Glutamatergic neuron (in vitro differentiated cells): ENCODE measurements around the gene YRDC. TPM values are rescaled to one million over a fixed set of nuclear protein-coding genes. Genes with fewer than 3 reads are reported as not detected.
"Not testable (repeated sequence)": the region's sequence is repeated elsewhere in the genome, so short reads cannot be mapped to it uniquely, and the experiment has no call there.

Source experiments
- DNase-seq: peaks from one replicate; pipeline ENCODE4 v3.0.0; 2022
- H3K27ac Mint-ChIP-seq: one replicate; pipeline ENCODE4 v1.8.0; 2020; ENCODE audit warnings: mild to moderate bottlenecking, mixed read lengths, inconsistent platforms; ENCODE audit not compliant: unreplicated experiment
- H3K27me3 Mint-ChIP-seq: one replicate; pipeline ENCODE4 v1.8.0; 2020; ENCODE audit warnings: mild to moderate bottlenecking, moderate library complexity, mixed read lengths, inconsistent platforms; ENCODE audit not compliant: unreplicated experiment
- H3K36me3 Mint-ChIP-seq: one replicate; pipeline ENCODE4 v1.8.0; 2020; ENCODE audit warnings: mild to moderate bottlenecking, mixed read lengths, inconsistent platforms; ENCODE audit not compliant: unreplicated experiment
- H3K4me1 Mint-ChIP-seq: one replicate; pipeline ENCODE4 v1.8.0; 2020; ENCODE audit warnings: mild to moderate bottlenecking, low read depth, mixed read lengths, inconsistent platforms; ENCODE audit not compliant: unreplicated experiment
- H3K4me3 Mint-ChIP-seq: one replicate; pipeline ENCODE4 v1.8.0; 2020; ENCODE audit warnings: mild to moderate bottlenecking, mixed read lengths, inconsistent platforms; ENCODE audit not compliant: unreplicated experiment
- H3K9me3 Mint-ChIP-seq: one replicate; pipeline ENCODE4 v1.8.0; 2020; ENCODE audit warnings: mild to moderate bottlenecking, moderate library complexity, mixed read lengths, inconsistent platforms; ENCODE audit not compliant: unreplicated experiment
- total RNA-seq: library from RNA; stranded (reverse); fragmentation: NEBNext Ultra II Directional; extraction: Animal tissue kit (Norgen Biotek cat#: 25700); gene quantifications from one replicate; pipeline ENCODE4 v1.2.1, GENCODE V29; 2021; ENCODE audit not compliant: unreplicated experiment
- TF ChIP-seq, protein P1 (sequence below): fragments of 200-600 bp; sonication (generic); IDR thresholded peaks from one replicate; pipeline ENCODE4 v1.5.0; 2021; ENCODE audit not compliant: partially characterized antibody, unreplicated experiment

YRDC gene
- total RNA-seq, 1 donor from 2014 or later = 14.9 TPM

DNA sequence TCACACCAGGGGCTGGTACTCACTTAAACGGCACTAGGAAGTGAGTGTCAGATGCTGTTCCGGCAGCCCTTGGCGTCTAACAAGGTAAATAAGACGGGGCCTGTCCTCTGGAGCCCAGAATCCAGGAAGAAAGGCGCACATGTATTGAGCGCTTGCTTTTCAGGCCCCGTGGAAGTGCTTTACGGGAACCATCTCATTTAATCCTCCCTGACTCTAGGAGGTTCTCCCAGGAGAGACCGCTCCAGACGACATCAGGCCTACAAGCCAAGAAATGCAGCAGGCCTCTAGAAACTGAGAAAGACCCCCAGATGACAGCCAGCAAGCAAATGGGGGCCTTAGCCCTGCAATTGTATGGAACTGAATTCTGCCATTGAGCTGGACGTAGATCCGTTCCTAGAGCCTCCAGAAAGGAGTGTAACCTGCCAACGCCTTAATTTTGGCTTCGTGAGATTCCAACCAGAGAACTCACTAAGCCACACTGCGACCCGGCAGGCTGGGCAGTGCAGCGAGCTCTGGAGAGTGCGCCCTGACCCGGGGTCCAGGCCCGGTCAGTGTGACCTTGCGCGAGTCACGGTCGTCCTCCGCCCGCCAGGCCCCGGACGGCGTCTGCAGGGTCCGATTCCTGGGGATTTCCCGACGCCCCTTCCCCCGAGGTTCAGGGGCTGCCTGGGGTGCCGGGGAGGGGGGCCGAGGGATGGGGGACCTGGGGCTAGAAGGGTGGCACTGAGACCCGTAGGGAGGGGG lies 14.9 kb downstream of the YRDC start:
- peak overlapping the region; percentile 69 for H3K4me3 Mint-ChIP-seq
- peaks cover 2% of the 10 kb centered on the region for H3K36me3 Mint-ChIP-seq
- peaks cover 9% of the 10 kb centered on the region for H3K27me3 Mint-ChIP-seq
- H3K27ac Mint-ChIP-seq = no peak overlapping the region
- DNase-seq = peak; percentile 25
- peaks cover 2% of the 10 kb centered on the region for H3K9me3 Mint-ChIP-seq
- H3K4me1 Mint-ChIP-seq = no peaks in the 10 kb centered on the region
- TF ChIP-seq, protein P1, sequence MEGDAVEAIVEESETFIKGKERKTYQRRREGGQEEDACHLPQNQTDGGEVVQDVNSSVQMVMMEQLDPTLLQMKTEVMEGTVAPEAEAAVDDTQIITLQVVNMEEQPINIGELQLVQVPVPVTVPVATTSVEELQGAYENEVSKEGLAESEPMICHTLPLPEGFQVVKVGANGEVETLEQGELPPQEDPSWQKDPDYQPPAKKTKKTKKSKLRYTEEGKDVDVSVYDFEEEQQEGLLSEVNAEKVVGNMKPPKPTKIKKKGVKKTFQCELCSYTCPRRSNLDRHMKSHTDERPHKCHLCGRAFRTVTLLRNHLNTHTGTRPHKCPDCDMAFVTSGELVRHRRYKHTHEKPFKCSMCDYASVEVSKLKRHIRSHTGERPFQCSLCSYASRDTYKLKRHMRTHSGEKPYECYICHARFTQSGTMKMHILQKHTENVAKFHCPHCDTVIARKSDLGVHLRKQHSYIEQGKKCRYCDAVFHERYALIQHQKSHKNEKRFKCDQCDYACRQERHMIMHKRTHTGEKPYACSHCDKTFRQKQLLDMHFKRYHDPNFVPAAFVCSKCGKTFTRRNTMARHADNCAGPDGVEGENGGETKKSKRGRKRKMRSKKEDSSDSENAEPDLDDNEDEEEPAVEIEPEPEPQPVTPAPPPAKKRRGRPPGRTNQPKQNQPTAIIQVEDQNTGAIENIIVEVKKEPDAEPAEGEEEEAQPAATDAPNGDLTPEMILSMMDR = no peak

DNA sequence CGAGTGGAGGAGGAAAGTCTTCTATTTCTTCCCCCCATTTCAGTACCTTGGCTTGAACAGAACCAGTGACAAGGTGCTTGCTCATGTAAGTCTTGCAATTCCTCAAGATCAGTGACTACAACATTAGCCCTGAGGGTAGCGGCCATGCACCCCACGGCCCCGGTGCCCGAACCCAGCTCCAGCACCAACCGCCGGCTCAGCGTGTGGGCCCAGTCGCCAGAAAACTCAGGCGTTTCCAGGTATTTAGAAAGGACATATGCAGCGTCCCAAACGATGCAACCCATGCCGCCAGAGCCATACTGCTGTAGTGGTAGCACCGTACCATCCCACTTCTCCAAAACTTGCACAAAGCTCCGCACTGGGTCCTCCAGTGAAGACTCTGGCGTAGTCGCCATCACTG lies 25.5 kb downstream of the YRDC start:
- Mint-ChIP-seq H3K4me3 (no peak overlapping the region), H3K27ac (no peak overlapping the region), H3K9me3 (peaks cover 3% of the 10 kb centered on the region), H3K36me3 (no peaks in the 10 kb centered on the region), H3K4me1 (no peaks in the 10 kb centered on the region), H3K27me3 (peaks cover 4% of the 10 kb centered on the region)
- no peak for DNase-seq
- TF ChIP-seq, protein P1 = no peak

DNA sequence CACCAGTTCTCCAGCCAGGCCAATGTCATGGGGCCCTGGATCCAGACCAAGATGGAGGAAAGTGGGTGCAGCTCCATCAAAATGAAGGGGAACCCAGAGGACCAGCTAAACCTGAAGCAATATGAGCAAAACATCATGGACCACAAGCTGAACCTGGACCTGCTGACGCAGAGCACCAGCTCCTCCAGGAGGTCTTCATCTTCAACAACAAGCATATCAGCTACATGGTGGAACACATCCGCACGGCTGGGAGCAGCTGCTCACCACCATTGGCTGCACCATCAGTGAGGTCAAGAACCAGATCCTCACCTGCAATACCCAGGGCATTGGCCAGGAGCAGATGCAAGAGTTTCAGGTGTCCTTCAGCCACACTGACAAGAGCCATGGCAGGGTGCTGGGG lies 29.4 kb downstream of the YRDC start:
- Mint-ChIP-seq H3K27ac (no peak overlapping the region), H3K9me3 (peaks cover 2% of the 10 kb centered on the region), H3K4me1 (no peaks in the 10 kb centered on the region), H3K36me3 (no peaks in the 10 kb centered on the region), H3K4me3 (no peak overlapping the region), H3K27me3 (peaks cover 2% of the 10 kb centered on the region)
- no peak for DNase-seq
- TF ChIP-seq, protein P1 = no peak

DNA sequence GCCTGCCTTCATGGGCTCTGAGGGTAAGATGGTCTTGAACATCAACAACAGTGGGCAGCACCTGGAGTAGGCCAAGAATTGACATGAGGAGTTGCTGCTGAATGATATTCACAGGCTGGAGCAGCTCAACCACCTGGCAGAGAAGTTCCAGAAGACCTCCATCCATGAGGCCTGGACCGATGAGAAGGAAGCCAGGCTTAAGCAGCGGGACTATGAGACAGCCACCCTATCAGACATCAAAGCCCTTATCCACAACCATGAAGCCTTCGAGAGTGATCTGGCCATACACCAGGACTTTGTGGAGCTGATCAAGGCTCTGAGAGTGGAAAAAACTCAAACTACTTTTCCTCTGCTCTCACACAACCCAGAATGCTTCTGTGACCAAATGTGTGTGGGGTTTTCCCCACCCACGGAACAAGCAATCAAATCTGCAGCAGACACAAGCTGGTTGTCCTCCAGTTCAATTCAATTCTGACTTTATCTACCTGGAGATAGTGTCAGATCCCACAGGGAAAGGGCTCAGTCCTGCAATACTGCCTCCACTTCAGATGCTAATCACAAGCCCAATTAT lies 31.0 kb downstream of the YRDC start:
- no peaks in the 10 kb centered on the region for H3K36me3 Mint-ChIP-seq
- H3K27ac Mint-ChIP-seq = no peak overlapping the region
- TF ChIP-seq, protein P1 = no peak
- H3K27me3 Mint-ChIP-seq = peaks cover 5% of the 10 kb centered on the region
- no peak overlapping the region for H3K4me3 Mint-ChIP-seq
- no peaks in the 10 kb centered on the region for H3K4me1 Mint-ChIP-seq
- peaks cover 2% of the 10 kb centered on the region for H3K9me3 Mint-ChIP-seq
- DNase-seq = no peak

DNA sequence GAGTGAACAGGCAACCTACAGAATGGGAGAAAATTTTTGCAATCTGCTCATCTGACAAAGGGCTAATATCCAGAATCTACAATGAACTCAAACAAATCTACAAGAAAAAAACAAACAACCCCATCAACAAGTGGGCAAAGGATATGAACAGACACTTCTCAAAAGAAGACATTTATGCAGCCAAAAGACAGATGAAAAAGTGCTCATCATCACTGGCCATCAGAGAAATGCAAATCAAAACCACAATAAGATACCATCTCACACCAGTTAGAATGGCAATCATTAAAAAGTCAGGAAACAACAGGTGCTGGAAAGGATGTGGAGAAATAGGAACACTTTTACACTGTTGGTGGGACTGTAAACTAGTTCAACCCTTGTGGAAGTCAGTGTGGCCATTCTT lies 36.6 kb downstream of the YRDC start:
- not testable (repeated sequence) for H3K4me1 Mint-ChIP-seq, DNase-seq, H3K4me3 Mint-ChIP-seq, H3K27ac Mint-ChIP-seq, H3K9me3 Mint-ChIP-seq, H3K36me3 Mint-ChIP-seq
- H3K27me3 Mint-ChIP-seq = peaks cover 12% of the 10 kb centered on the region
